Stimulated activated CD4-positive, alpha-beta T cell treated with anti-CD3 and anti-CD28 coated beads, Interleukin-4, amount 100 ng/mL, for 24 hours (primary cell): ENCODE data around the gene GNAI3.

Experiments
- DNase-seq: peaks from one replicate; pipeline ENCODE4 v3.0.0-alpha.2; 2020

Gene GNAI3

DNA sequence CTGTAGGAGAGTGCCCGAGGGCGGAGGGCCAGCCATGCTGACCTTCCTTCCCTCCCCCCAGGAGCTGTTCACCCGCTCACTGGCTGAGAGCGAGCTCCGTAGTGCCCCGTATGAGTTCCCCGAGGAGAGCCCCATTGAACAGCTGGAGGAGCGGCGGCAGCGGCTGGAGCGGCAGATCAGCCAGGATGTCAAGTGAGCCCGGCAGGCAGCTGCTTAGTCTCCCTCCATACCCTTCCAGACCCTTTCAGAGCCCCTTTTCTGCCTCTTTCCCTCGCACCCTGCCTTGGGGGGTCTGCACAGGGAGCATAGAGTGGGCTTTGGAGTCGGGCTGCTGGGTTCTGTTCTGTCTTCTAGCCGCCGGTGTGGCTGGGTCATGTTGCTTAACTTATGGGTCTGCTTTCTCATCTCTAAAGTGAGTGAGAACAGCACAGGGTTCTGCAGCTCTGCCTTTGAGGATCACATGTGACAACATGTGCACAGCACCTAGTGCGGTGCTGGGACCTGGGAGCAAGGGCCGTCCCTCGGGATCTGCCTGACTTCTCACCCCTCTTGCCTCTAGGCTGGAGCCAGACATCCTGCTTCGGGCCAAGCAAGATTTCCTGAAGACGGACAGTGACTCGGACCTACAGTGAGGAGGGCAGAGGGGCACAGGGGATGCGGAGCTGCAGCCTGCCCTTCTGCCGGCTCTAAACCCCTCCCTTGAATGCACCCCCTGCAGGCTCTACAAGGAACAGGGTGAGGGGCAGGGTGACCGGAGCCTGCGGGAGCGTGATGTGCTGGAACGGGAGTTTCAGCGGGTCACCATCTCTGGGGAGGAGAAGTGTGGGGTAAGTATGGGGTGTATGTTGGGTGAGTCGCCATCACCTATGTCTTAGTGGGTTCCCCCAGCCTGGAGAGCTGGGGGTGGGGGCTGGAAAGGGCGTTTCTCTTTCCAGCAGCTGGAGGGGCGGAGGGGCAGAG lies 77.5 kb downstream of the GNAI3 start:
- no peak for DNase-seq

DNA sequence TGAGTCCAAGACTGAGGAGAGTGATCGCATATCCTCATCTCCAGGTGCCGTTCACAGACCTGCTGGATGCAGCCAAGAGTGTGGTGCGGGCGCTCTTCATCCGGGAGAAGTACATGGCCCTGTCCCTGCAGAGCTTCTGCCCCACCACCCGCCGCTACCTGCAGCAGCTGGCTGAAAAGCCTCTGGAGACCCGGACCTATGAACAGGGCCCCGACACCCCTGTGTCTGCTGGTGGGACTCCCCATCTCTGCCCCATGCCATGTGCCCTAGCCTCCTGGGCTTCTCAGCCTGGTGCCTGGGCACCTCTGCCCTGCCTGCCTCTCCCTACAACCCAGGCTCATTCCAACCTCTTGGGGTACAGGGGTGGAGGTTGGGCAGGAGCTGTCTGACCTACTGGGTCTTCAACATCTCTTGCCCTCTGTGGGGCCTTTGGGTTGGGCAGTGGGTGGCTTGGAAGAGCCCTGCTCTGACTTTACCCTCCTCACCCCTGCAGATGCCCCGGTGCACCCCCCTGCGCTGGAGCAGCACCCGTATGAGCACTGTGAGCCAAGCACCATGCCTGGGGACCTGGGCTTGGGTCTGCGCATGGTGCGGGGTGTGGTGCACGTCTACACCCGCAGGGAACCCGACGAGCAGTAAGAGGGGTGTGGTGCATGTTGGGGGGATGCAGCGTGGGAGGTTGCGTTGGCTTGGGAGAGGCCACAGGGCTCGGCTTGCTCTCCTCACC lies 78.4 kb downstream of the GNAI3 start:
- no peak for DNase-seq

GRCh38 chr1:109627692-109628399 lies 79.4 kb downstream of the GNAI3 start:
- DNase-seq, result no peak

DNA sequence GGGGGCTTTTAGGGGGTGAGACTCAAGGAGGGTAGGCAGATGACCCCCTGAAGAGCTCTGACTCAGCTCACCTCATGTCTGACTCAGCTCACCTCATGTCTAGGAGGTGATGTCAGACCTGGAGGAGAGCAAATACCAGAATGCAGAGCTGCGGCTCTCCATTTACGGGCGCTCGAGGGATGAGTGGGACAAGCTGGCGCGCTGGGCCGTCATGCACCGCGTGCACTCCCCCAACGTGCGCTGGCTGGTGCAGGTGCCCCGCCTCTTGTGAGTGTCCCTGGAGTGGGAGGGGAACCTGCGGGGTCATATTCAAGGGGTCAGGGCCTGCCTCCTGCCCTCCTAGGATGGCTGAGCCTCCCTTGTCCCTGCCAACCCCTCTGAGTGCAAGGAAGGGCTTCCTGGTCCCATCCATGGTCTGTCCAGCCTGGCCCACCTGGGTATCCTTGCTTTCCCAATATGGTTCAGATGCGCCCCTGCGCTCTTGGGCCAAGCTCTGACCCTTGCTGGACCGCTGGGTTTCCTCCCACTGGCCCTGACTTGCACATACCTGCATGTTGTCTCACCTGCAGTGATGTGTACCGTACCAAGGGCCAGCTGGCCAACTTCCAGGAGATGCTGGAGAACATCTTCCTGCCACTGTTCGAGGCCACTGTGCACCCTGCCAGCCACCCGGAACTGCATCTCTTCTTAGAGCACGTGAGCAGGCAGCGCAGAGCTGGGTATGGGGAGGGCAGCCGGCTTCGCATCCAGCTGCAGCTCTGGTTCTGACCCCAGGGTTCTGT lies 80.3 kb downstream of the GNAI3 start:
- no peak for DNase-seq

DNA sequence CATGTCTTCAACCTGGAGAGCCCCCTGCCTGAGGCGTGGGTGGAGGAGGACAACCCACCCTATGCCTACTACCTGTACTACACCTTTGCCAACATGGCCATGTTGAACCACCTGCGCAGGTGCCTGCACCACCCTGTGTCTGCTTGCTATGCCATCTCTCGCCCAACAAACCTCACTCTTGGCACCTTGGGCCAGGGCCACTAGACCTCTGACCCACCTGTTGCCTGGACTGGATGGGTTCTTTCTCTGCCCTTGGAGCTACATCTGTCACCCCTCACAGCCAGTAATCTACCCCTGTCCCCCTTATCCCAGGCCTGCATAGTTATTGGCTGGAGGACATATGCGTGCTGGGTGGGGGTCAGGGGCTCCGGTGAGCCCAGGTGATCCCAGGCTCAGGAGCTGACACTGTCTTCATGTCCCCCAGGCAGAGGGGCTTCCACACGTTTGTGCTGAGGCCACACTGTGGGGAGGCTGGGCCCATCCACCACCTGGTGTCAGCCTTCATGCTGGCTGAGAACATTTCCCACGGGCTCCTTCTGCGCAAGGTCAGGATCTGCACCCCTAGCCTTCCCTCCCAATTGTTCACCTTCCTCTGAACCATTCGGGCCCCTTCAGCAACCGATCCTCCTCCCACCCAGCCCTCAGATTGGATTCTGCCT lies 81.1 kb downstream of the GNAI3 start:
- DNase-seq, result no peak

DNA sequence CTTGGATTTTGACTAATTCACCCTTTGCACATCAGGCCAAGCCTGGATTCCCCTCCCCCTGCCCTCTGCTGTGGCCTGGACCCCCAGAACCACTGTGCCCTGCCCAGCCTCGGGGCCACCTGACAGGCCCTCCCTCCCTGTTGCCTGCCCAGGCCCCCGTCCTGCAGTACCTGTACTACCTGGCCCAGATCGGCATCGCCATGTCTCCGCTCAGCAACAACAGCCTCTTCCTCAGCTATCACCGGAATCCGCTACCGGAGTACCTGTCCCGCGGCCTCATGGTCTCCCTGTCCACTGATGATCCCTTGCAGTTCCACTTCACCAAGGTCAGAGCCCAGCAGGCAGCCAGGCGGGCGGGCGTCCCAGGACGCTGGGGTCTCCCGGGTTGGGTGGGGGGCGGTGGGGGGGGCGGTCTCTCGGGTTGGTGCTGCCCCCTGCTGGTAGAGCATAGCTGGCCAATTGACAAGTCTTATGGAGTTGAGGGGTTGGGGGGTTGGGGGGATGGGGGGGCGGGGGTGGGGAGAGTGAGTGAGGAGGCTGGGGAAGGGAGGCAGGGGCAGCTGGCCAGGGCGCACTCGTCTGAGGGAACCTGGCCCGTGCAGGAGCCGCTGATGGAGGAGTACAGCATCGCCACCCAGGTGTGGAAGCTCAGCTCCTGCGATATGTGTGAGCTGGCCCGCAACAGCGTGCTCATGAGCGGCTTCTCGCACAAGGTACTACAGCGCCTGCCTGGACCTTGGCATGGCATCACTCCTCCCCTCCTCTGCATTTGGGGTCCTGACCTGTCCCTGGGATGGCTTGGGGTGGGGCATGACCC lies 81.9 kb downstream of the GNAI3 start:
- DNase-seq, result peak; percentile 39

DNA sequence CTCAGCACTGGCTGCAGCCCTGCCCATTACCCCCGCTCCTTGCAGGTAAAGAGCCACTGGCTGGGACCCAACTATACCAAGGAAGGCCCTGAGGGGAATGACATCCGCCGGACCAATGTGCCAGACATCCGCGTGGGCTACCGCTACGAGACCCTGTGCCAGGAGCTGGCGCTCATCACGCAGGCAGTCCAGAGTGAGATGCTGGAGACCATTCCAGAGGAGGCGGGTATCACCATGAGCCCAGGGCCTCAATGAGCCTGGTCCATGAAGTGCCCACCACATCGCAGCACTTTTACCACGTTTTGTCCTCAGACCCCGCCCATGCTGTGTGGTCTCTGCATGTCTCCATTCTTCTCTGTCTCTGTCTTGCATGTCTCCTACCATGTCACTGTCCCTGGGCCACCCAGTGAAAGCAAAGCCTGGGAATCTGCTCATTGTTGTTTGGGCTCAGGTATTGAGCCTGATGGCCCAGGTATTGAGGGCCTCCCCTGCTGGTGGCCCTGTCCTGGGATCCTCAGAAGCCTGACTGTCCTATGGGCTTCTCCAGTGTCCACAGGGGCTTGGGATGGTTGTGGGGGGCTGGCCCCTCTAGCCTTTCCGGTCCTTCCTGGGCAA lies 82.6 kb downstream of the GNAI3 start:
- DNase-seq, result no peak

DNA sequence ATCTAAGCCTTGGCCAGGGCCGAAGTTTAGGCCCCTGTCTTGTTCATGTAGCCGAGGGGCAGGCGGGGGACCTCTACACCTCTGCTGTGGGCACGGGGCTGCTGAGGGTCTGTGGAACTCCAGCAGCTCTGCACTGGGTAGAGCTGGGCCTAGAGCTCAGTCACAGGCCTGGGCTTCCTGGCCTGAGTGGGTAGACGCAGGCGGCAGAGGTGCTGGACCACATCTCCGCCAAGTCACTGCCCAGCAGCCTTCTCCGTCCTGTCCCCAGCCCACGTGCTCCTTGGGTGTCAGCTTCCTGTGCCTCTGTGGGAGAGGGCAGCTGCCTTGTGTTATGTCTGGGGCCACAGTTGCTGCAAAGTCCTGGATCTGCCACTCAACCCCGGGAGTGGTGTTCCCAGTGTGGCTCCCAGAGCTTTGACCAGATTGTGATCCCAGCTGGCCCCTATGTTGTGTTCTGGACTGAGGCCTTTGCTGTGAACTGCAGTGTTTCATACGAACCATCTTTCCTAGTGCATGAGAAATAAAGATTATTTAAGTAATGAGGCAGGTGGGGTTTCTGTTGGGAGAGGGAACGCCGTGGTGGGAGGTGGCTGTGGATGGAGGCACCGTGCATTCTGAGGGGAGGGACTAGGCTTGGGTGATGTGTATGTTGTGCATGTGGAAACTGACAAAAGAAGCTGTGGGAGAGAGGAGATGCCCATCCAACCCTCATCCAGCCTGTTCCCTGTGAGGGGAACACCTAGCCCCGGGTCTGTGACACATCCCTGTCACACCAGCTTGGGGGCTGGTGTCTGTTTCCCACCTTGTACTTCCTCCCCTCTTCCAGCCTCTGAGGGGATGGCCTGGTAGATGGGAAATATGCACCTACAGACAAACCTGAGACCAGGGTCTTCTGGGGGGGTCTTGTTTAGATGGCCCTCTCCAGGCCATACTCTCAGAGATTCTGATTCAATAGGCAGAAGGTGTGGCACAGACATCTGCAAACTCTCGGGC lies 83.4 kb downstream of the GNAI3 start:
- no peak for DNase-seq

DNA sequence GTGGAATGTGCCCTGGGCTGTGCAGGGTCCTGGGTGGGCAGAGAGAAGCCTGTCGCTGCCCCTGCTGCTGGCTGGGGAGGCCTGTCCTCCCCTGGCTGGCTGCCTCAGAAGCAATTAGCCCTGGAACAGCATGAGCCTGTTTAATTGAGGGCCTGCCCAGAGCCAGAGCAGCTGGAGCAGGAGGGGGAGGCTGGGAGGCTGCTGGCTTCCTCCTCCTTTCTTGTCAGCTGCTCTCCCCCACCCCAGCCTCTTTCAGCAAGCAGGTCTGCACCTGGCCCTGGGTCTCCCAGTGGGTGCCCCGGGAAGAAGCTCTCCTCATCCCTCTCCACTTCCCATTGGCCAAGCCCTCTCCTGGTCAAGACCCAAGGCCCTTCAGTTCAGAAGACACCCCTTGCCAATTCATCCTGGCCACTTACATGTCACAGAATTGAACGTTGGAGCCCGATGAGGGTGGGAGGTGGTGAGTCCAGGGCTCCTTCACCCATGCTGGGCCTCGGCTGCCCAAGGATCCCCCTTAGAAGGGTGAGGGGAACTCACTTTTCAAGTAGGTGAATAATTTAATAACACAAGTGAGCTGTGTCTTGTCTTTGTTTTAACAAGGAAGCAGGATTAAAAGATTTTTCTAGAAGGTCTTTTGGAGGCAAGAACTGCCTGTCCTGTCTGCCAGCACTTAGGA lies 84.4 kb downstream of the GNAI3 start:
- no peak for DNase-seq

GRCh38 chr1:109634292-109634691 lies 85.9 kb downstream of the GNAI3 start:
- no peak for DNase-seq

DNA sequence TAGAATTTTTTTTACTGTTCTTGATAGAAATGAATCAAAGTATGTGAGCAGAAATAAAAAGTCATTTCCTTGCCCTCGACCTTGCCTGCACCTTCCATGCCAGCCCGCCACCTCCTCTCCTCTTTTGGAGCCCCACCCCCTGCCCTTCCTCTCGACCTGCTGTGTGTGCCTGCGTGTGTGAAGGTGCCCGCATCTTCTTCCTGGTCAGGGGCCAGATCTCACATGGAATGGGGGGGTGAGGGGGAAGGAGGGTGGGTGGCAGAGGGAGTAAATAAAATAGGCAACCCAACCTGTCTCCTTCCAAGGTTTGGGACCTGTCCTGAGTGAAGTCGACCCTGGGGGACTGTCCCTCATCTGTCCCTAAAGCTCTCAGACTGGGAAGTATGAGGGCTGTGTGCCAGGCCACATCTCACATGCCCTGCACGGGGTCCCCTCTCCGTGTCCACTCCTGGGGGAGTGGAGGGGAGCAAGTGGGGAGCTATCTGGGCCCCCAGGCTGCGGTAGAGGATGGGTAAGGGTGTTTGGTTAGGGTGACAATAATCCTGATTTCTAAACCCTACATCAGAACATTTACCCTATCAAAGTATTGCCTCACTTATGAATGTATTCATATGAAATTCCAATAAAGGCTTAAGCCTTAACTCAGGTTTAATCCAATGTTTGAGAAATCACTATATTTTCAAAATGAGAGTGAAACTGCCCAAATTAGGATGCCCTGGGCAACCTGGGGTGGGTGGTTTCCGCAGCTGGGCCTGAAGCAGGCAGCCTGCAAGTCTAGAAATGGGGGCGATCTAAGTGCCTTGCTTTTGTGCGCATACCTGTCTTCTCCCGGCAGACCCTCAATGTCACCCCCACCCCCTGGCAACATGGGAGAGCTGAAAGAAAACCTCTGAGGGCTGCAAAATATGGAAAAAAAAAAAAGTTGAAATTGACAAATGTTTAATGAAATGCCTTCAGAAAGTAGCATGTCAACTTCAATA lies 86.6 kb downstream of the GNAI3 start:
- no peak for DNase-seq

DNA sequence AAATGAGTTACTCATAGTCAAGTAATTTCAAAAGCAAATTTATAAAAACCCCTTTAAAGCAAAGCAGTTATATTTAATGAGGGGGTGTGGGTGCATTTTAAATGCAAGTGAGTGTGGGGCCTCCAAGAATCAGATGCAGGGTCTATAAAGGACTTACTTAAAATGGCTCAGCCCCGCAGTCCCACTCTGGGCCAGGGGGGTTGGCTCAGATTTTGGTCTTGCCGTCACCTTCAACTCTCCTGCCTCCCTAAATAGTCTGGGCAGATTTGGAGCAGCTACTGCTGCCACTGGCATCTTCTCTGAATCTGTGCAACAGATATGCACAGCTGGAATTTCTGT lies 87.4 kb downstream of the GNAI3 start:
- DNase-seq, result no peak

DNA sequence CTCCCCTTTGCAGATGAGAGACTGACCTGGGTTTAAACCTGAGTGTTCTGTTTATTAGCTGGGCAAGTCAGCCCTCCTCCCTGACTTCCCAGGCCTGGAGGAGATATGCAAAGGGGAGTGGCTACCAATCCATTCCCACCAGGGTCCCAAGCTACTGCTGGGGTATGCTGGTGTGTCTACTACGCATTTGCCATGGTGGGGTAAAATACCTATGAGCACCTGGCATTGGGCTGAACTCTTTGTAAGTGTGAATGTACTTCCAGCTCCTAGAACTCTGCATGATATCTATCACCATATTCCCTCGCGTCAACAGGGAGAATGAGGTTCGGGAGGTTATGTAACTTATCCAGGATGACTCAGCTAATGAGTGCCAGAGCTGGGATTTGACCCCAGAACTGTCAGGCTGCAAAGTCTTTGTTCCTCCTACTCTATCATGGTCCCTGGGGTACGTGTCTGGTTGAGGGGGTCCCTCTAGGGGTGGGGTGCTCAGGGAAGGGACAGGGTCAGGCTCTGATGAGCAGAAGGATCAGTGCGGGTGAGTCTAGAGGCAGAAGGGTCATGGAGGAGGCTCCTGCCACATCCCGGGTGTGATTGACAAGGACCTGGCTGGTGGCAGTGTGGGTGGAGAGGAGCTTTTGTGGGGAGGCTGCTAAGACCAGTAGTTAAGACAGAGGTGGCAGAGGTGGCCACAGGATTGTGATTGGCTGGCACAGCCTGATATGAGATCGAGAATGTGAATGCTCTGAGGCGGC lies 88.0 kb downstream of the GNAI3 start:
- no peak for DNase-seq

- DNase-seq, result no peak
Measured at GRCh38 chr1:109637446-109637845, 89.0 kb downstream of the GNAI3 start.

GRCh38 chr1:109639063-109639840 lies 90.8 kb downstream of the GNAI3 start:
- DNase-seq, result no peak

- DNase-seq, result no peak
Measured at GRCh38 chr1:109639841-109640184, 91.4 kb downstream of the GNAI3 start.
